ENCODE measurements around the gene CDKN3.
"Not testable (repeated sequence)": the region's sequence is repeated elsewhere in the genome, so short reads cannot be mapped to it uniquely, and the experiment has no call there.

CDKN3 gene

GRCh38 chr14:54370323-54371198, 26.2 kb upstream of the CDKN3 start:
- no peak for DNase-seq

- DNase-seq: no peak
These were observed 22.5 kb upstream of the CDKN3 start for GRCh38 chr14:54374117-54374884.

DNA sequence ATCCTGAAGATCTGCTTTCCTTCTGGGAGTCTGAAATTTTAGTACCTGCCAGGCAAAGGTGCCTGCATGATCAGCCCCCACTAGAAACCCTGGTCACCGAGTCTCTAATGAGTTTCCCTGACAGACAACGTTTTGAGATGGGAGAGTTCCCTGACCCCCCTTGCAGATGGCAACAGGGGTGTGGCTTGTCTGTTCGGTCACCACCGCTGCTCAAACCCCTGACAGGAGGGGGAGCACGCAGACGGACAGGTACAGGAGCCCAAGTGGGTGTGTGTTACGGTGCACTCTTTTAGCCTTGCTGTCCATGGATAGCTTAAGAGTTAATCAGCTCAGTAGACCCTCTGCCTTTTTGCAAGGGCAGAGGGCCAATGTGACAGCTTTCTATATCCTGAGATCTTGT, 19.3 kb upstream of the CDKN3 start:
- DNase-seq: no peak

DNA sequence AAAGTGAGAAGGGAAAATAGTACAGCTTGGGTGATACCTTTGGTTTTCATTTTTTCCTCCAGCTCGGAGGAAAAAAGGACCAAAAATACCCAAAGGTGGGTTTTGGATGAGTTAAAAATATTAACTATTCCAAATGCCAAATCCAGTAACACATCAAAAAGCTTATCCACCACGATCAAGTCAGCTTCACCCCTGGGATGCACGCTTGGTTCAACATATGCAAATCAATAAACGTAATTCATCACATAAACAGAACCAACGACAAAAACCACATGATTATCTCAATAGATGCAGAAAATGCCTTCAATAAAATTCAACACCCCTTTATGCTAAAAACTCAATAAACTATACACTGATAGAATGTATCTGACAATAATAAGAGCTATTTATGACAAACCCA, 17.9 kb upstream of the CDKN3 start:
- DNase-seq: not testable (repeated sequence)

- not testable (repeated sequence) for DNase-seq
These were observed 16.2 kb upstream of the CDKN3 start for GRCh38 chr14:54380558-54380957.

DNA sequence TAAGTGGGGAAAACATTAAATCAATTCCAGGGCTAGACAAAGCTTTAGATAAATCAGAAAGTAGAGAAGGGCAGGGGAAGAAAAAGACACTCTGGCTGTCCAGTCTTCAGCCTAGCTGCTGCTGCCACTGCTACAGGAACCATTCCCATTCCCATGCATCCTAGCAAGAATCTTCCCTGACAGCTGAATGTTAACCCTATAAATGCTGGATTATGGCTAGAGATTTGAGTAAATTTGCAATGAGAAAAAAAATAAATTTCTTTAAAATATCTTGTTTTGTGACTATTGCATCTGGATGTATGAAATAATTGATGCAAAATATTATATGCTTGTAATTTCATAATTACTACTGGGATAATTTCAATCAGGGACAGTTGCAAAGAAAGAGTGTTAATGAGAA, 15.0 kb upstream of the CDKN3 start:
- no peak for DNase-seq

DNA sequence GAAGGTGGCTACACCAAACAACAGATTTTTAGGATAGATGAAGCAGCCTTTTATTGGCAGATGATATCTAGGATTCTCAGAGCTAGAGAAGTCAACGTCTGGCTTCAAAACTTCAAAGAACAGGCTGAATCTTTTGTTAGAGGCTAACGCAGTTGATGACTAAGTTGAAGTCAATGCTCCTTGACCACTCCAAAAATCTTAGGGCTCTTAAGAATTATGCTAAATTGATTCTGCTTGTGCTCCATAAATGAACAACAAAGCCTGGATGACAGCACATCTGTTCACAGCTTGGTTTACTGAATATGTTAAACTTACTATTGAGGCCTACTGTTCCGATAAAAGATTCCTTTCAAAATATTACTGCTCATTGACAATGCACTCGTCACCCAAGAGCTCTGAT, 13.0 kb upstream of the CDKN3 start:
- DNase-seq: no peak

DNA sequence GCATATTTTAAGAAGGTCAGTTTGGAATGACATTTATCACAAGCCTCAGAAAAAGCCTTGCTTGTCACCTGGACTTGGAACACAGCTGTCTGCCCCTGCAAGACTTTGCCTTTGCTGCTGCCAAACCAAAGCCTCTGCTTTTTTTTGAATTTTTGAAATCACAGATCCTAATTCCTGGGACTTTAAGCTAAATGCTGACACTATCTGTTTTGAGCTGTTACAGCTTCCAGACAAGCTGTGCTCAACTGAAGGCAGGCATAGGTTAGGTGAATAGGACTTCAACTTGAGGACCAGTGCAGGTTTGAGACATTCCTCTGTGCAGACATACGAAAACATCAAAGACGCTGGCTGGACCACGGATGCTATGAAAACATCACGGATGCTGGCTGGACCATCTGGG, 11.3 kb upstream of the CDKN3 start:
- no peak for DNase-seq

- no peak for DNase-seq
These were observed 9.5 kb upstream of the CDKN3 start for GRCh38 chr14:54387328-54387727.

- no peak for DNase-seq
These were observed 4.5 kb upstream of the CDKN3 start for GRCh38 chr14:54392131-54392859.

GRCh38 chr14:54392986-54393884, 3.6 kb upstream of the CDKN3 start:
- not testable (repeated sequence) for DNase-seq

DNA sequence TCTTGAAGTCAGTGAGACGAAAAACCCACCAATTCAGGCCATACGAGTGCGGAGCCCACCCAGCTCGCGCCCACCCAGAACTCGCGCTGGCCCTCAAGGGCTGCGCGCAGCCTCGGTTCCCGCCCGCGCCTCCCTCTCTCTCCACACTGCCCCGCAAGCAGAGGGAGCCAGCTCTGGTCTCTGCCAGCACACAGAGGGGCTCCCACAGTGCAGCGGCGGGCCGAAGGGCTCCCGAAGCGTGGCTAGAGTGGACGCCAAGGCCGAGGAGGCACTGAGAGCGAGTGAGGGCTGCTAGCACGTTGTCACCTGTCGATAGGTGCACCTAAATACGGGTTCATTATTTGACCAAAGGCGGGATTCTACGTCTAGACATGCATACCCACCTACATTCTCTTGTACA, 2.2 kb upstream of the CDKN3 start:
- no peak for DNase-seq

- DNase-seq: no peak
These were observed 1.5 kb upstream of the CDKN3 start for GRCh38 chr14:54395284-54395683.

- no peak for DNase-seq
These were observed 1.1 kb upstream of the CDKN3 start for GRCh38 chr14:54395716-54396115.

GRCh38 chr14:54396183-54396492, 669 bp upstream of the CDKN3 start:
- no peak for DNase-seq

GRCh38 chr14:54399560-54399959, 2.8 kb downstream of the CDKN3 start:
- no peak for DNase-seq

DNA sequence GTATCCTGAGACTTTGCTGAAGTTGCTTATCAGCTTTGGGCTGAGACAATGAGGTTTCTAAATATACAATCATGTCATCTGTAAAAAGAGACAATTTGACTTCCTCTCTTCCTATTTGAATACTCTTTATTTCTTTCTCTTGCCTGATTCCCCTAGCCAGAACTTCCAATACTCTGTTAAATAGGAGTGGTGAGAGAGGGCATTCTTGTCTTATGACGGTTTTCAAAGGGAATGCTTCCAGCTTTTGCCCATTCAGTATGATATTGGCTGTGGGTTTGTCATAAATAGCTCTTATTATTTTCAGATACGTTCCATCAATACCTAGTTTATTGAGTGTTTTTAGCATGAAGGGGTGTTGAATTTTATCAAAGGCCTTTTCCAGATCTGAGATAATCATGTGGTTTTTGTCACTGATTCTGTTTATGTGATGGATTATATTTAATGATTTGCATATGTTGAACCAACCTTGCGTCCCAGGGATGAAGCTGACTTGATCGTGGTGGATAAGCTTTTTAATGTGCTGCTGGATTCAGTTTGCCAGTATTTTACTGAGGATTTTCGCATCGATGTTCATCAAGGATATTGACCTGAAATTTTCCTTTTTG, 6.7 kb downstream of the CDKN3 start:
- not testable (repeated sequence) for DNase-seq

- no peak for DNase-seq
These were observed 13.4 kb downstream of the CDKN3 start for GRCh38 chr14:54410215-54410614.

DNA sequence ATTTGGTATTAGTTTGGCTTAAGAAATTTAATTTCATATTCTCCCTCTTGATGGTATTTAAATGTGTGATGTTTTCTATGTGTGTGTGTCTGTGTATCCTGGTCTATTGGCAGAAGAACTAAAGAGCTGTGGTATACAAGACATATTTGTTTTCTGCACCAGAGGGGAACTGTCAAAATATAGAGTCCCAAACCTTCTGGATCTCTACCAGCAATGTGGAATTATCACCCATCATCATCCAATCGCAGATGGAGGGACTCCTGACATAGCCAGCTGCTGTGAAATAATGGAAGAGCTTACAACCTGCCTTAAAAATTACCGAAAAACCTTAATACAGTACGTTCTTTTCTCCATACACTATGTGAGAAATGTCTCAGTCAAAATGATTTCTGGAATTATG, 14.6 kb downstream of the CDKN3 start:
- DNase-seq: no peak

DNA sequence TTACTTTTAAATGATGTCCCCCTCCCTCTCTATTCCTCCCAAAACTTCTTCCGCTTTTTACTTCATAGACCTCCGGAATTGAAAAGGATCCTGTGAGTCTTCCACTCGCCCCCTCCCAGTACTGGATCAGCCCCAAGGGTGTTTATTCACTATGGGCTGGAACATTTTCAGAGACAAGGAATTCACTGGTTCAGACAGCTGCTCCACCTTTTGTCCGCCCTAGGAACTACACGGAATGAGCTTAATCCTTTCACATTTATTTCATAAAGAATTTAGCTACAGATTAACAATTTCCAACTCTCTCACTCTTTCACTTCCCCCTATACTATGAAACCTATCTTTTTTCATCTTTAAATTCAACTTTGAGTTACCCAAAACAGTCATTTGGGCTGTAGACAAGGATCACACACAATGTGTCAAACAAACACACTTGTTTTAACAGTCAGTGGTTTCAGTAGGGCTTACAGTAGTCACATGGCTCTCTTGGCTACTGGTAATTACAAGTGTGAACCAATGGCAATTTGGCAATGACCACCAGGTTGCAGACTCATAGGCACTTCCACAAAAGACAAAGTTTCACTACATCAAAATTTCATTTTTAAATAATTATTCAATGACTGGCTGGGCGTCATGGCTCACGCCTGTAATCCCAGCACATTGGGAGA, 23.8 kb downstream of the CDKN3 start:
- no peak for DNase-seq

GRCh38 chr14:54423991-54424390, 27.2 kb downstream of the CDKN3 start:
- DNase-seq: no peak

GRCh38 chr14:54424479-54424901, 27.7 kb downstream of the CDKN3 start:
- DNase-seq: no peak
